Coronary artery (tissue), 2 donors: Measurements from ENCODE around the gene CAPN7.

Experiments used
- DNase-seq: peaks from one replicate; pipeline ENCODE4 v3.0.0-alpha.2; 2017; ENCODE audit warnings: low spot score
- H3K27ac ChIP-seq, 2 donors: fragments of 200-600 bp; sonication (generic); one replicate each; pipeline ENCODE4 v1.5.1; 2016 to 2019
- H3K4me3 ChIP-seq: fragments of 200-600 bp; sonication (generic); 2 replicates; pipeline ENCODE4 v1.5.1; 2016; ENCODE audit warnings: mild to moderate bottlenecking, moderate library complexity
- TF ChIP-seq, protein P1 (sequence below): fragments of 200-600 bp; sonication (generic); IDR thresholded peaks from one replicate; pipeline ENCODE4 v1.5.1; 2019; ENCODE audit warnings: antibody characterized with exemption

CAPN7 gene

DNA sequence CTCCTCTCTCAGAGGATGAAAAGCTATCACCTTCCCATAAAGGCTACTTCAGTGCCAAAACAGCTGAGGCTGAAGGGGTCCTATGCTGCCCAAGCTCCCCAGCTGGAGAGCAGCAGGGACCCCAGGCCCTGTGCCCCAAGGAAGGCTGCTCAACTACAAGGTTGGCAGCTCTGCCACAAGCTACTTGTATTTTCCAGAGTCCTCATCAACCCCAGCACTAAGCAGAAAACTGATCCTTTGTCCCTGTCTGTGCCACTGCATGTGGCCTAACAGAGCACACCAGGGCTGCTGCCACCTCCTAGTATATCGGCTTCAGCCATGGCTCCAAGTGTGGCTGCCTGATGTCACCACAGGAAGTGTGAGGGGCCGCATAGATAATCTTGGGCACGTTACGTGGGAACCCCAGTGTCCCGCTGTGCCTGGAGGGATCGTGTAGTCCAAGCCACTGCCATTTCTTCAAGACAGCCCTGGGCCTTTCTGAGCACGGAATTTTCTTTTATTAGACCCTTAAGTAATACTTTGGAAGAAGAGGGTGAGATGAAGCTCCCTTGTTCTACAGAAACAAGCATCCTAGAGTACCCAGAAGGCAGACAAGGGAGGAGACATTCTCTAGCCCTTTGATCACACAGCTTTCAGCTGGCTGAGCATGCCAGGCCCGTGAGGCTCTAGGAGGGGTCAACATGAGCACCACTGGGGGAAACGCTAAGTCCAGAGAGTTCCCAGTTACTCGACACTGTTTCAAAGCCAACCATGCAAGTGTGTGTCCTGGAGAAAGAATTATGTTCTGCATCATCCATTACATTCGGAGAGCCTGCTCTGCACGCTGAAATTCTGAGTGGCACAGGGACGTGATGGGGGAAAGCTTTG is 60.7 kb downstream of the CAPN7 start:
- peak; percentile 72 for DNase-seq
- Histone ChIP-seq H3K27ac (no peak overlapping the region), H3K4me3 (no peak overlapping the region)
- TF ChIP-seq, protein P1, sequence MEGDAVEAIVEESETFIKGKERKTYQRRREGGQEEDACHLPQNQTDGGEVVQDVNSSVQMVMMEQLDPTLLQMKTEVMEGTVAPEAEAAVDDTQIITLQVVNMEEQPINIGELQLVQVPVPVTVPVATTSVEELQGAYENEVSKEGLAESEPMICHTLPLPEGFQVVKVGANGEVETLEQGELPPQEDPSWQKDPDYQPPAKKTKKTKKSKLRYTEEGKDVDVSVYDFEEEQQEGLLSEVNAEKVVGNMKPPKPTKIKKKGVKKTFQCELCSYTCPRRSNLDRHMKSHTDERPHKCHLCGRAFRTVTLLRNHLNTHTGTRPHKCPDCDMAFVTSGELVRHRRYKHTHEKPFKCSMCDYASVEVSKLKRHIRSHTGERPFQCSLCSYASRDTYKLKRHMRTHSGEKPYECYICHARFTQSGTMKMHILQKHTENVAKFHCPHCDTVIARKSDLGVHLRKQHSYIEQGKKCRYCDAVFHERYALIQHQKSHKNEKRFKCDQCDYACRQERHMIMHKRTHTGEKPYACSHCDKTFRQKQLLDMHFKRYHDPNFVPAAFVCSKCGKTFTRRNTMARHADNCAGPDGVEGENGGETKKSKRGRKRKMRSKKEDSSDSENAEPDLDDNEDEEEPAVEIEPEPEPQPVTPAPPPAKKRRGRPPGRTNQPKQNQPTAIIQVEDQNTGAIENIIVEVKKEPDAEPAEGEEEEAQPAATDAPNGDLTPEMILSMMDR: no peak

DNA sequence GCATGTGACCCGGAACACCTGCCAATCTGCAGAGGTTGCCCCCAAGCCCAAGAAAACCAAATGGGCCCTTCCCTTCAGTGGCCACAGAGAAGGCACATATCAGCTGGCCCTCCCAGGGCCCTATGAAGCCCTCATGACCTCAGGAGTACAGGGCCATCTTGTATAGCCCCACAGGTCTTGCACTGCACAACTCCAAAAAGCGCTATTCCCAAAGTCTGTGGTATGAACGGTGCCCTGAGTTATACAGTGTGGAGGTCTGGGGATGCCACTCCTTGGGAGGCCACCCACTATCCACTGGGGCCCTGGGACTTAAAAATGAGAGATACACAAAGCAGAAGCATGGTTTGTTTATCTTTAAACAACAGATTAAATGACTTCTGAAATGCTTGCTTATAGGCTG is 61.5 kb downstream of the CAPN7 start:
- Histone ChIP-seq H3K27ac (no peak overlapping the region), H3K4me3 (no peak overlapping the region)
- TF ChIP-seq, protein P1: no peak
- DNase-seq: peak; percentile 69

DNA sequence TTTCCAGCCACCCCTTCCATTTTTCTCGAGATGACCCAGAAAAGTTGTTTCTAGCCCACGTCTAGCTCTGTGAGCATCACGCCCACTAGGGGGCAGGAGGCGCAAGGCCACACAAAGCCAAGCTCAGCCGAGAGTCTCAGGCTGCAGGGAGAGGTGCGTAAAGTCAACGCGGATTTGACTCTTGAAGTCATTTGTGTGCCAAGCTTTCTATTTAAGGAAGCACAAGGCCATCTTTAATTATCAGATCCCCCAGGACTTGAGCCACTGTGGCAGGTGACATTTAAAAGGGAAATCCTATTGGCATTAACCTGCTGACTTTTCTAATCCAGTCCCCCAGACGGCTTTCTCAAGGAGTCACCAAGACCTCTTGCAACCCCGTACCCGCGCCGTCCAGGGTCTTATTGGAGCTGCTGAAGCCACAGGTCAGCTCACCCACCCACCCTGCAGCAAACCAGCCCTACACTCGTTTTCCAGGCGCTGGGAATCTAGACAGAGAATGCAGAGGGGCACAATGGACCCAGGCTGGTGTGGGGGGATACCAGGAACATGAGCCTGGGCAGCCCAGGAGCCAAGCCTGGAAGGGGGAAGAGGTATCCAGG is 62.1 kb downstream of the CAPN7 start:
- TF ChIP-seq, protein P1: peak; percentile 93
- peak overlapping the region; percentile 15 for H3K4me3 ChIP-seq
- peak overlapping the region; percentile 67 to 82 for H3K27ac ChIP-seq
- peak; percentile 87 for DNase-seq

DNA sequence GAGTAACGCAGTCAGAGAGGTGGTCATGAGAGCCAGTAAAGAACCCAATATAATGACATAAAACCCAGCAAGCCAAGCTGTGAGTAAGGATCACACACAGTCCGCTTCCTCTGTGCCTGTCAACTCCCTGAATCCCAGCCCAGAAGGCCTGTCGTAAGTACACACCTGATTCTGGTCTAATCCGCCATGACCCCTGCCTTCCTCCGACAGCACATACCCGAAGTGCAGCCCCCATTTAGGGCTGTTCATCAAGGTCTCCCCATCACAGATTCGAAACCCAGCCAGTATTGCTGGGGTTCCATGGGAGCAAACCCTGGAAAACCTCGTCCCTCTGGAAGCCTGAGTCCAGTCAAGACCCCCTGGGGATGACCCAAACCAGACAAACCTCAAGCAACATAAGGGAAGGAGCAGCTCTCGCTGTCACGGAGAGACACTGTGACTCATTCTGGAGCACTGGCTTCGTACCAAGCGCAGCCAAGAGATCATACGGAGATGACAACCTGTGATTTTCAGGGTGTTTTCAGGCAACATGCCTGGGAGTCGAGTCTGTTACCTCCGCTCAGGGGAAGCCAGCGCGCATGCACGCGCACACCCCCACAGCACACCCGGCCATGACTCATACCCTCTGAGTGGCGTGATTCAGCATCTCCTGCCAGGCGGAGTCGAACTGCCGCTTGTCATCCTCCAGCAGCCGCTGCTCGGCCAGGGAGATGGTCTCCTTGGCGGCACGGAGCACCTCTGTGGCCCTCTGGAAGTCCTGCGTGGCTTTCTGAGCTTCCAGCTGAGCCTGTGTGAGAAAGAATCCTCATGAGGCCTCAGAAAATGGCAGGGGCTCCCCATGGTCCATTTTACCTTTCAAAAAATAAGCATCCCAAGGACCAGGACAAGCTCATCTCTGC is 63.3 kb downstream of the CAPN7 start:
- peak overlapping the region; percentile 43 for H3K4me3 ChIP-seq
- TF ChIP-seq, protein P1: no peak

DNA sequence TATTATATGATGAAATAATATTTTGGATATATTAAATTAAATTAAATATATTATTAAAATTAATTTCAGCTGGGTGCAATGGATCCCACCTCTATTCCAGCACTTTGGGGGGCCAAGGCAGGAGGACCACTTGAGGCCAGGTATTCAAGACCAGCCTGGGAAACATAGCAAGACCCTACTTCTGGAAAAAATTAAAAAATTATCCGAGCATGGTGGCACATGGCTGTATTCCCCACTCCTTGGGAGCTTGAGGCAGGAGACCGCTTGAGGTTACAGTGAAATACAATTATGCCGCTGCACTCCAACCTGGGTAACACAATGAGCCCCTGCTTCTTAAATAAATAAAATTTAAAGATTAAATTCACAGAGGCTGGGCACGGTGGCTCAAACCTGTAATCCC is 65.0 kb downstream of the CAPN7 start:
- TF ChIP-seq, protein P1: no peak
- Histone ChIP-seq H3K27ac (no peak overlapping the region), H3K4me3 (no peak overlapping the region)
- DNase-seq: peak; percentile 63

More for the DNA sequence above, 63.3 kb downstream of the CAPN7 start:
- peak; percentile 96 for DNase-seq
- peak overlapping the region; percentile 67 to 82 for H3K27ac ChIP-seq

DNA sequence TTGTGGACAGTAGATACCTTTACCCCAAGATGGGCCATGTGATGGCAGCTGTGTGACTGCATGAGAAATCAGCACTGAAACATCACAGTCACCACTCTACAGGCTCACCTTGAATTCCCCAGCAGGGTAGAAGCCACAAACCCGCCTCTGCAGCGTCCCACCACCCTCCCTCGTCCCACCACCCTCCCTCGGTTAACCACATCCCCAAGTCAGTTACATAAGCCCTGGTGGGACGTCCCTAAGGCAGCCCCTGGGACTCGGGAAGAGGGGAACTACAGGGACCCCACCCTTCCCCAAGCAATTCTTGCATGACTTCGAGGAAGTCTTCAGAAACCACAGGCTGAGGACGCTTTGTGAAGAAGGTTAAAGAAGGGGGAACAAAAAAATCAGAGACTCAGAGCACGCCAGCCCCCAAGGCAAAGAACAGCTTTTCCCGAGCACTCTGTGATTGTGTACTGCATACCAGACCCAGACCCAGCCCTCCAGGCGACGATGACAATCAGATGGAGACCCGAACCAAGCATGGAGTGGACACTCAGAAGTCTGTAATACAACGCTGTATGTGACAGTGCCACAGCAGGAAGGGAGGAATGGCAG is 65.8 kb downstream of the CAPN7 start:
- TF ChIP-seq, protein P1: no peak
- H3K4me3 ChIP-seq: no peak overlapping the region
- peak; percentile 80 for DNase-seq
- H3K27ac ChIP-seq: peak overlapping the region in 1 of 2 donors; percentile 60
